Erythroblast (primary cell): ENCODE data around the gene EHMT1.
"Not testable (repeated sequence)": the region's sequence is repeated elsewhere in the genome, so short reads cannot be mapped to it uniquely, and the experiment has no call there.

Experiments used
- DNase-seq, 2 experiments: peaks; one replicate each; lab custom pipeline; 2025; lab: John Stamatoyannopoulos, UW
- GATA1 ChIP-seq: IDR thresholded peaks from 2 replicates; pipeline ENCODE4 v1.6.1; 2011; ENCODE audit warnings: low read depth, mild to moderate bottlenecking, control low read depth, low read length, moderate library complexity
- POLR2A ChIP-seq: IDR thresholded peaks from 2 replicates; pipeline ENCODE4 v1.6.1; 2011; ENCODE audit warnings: mild to moderate bottlenecking, low read length

The EHMT1 gene

GRCh38 chr9:137700911-137701310 lies 82.1 kb downstream of the EHMT1 start:
- no peak for TF ChIP-seq GATA1
- DNase-seq = no peak

- no peak for DNase-seq
- no peak for TF ChIP-seq GATA1
- TF ChIP-seq POLR2A = no peak
Measured at GRCh38 chr9:137702615-137703379, 84.0 kb downstream of the EHMT1 start.

GRCh38 chr9:137703842-137704508 lies 85.2 kb downstream of the EHMT1 start:
- TF ChIP-seq GATA1 (no peak), POLR2A (no peak)

GRCh38 chr9:137705443-137705863 lies 86.6 kb downstream of the EHMT1 start:
- no peak for DNase-seq
- TF ChIP-seq POLR2A (no peak), GATA1 (no peak)

More at GRCh38 chr9:137703842-137704508, 85.2 kb downstream of the EHMT1 start:
- DNase-seq = no peak

- DNase-seq = no peak
- TF ChIP-seq POLR2A (no peak), GATA1 (no peak)
Measured at GRCh38 chr9:137705906-137706305, 87.1 kb downstream of the EHMT1 start.

- no peak for TF ChIP-seq POLR2A
- TF ChIP-seq GATA1 = no peak
- no peak for DNase-seq
Measured at GRCh38 chr9:137707361-137707760, 88.6 kb downstream of the EHMT1 start.

GRCh38 chr9:137708590-137709284 lies 89.9 kb downstream of the EHMT1 start:
- TF ChIP-seq POLR2A = no peak
- DNase-seq = no peak

GRCh38 chr9:137709411-137710101 lies 90.8 kb downstream of the EHMT1 start:
- TF ChIP-seq GATA1 = no peak
- TF ChIP-seq POLR2A = no peak
- DNase-seq = no peak

GRCh38 chr9:137710704-137711103 lies 91.9 kb downstream of the EHMT1 start:
- no peak for TF ChIP-seq POLR2A
- DNase-seq = no peak

- DNase-seq = no peak
- TF ChIP-seq POLR2A = no peak
- TF ChIP-seq GATA1 = no peak
Measured at GRCh38 chr9:137711678-137712105, 92.9 kb downstream of the EHMT1 start.

GRCh38 chr9:137715321-137715720 lies 96.5 kb downstream of the EHMT1 start:
- no peak for DNase-seq

GRCh38 chr9:137715866-137716693 lies 97.3 kb downstream of the EHMT1 start:
- not testable (repeated sequence) for DNase-seq

More at GRCh38 chr9:137715321-137715720, 96.5 kb downstream of the EHMT1 start:
- TF ChIP-seq POLR2A (no peak), GATA1 (no peak)
